ENCODE measurements around the gene BRI3BP. TPM values are rescaled to one million over a fixed set of nuclear protein-coding genes. Genes with fewer than 3 reads are reported as not detected.

The BRI3BP gene
- total RNA-seq, 1 donor = 2.2 TPM

GRCh38 chr12:125023065-125023464 is 29.6 kb downstream of the BRI3BP start:
- no peak overlapping the region for H3K27ac ChIP-seq (ENCODE audit: low read depth, low read length)
- no peak for TF ChIP-seq CTCF (IDR thresholded peaks at IDR 0.05; ENCODE audit: extremely low read depth, low read depth, low read length)
- H3K79me2 ChIP-seq (ENCODE audit: insufficient read depth, low read length) = no peaks in the 10 kb centered on the region
- DNase-seq (ENCODE audit: insufficient read length, low spot score, missing footprints) = peak; percentile 38
- no peak overlapping the region for H3K4me3 ChIP-seq (ENCODE audit: insufficient read depth, low read length)
- H3K4me2 ChIP-seq (ENCODE audit: insufficient read depth, low read length) = no peak overlapping the region
- no peaks in the 10 kb centered on the region for H3K36me3 ChIP-seq (ENCODE audit: insufficient read depth, low read length)
- no peak overlapping the region for H2AFZ ChIP-seq (ENCODE audit: low read length)
- H4K20me1 ChIP-seq (ENCODE audit: insufficient read depth, low read length) = no peaks in the 10 kb centered on the region
- H3K9me3 ChIP-seq (ENCODE audit: low read depth, low read length) = no peaks in the 10 kb centered on the region
- H3K27me3 ChIP-seq (ENCODE audit: insufficient read depth, low read length) = no peaks in the 10 kb centered on the region
- H3K4me1 ChIP-seq (ENCODE audit: insufficient read depth, low read length) = no peaks in the 10 kb centered on the region

GRCh38 chr12:125024949-125025563 is 31.6 kb downstream of the BRI3BP start:
- H3K9me3 ChIP-seq (ENCODE audit: low read depth, low read length) = no peaks in the 10 kb centered on the region
- no peaks in the 10 kb centered on the region for H3K79me2 ChIP-seq (ENCODE audit: insufficient read depth, low read length)
- H4K20me1 ChIP-seq (ENCODE audit: insufficient read depth, low read length) = no peaks in the 10 kb centered on the region
- H3K4me1 ChIP-seq (ENCODE audit: insufficient read depth, low read length) = no peaks in the 10 kb centered on the region
- no peak overlapping the region for H2AFZ ChIP-seq (ENCODE audit: low read length)
- H3K4me3 ChIP-seq (ENCODE audit: insufficient read depth, low read length) = no peak overlapping the region
- no peak overlapping the region for H3K27ac ChIP-seq (ENCODE audit: low read depth, low read length)
- no peaks in the 10 kb centered on the region for H3K36me3 ChIP-seq (ENCODE audit: insufficient read depth, low read length)
- no peak for TF ChIP-seq CTCF (IDR thresholded peaks at IDR 0.05; ENCODE audit: extremely low read depth, low read depth, low read length)
- no peaks in the 10 kb centered on the region for H3K27me3 ChIP-seq (ENCODE audit: insufficient read depth, low read length)
- no peak for DNase-seq (ENCODE audit: insufficient read length, low spot score, missing footprints)
- no peak overlapping the region for H3K4me2 ChIP-seq (ENCODE audit: insufficient read depth, low read length)

GRCh38 chr12:125025606-125026235 is 32.3 kb downstream of the BRI3BP start:
- H4K20me1 ChIP-seq (ENCODE audit: insufficient read depth, low read length) = no peaks in the 10 kb centered on the region
- no peaks in the 10 kb centered on the region for H3K79me2 ChIP-seq (ENCODE audit: insufficient read depth, low read length)
- no peaks in the 10 kb centered on the region for H3K36me3 ChIP-seq (ENCODE audit: insufficient read depth, low read length)
- H3K4me3 ChIP-seq (ENCODE audit: insufficient read depth, low read length) = no peak overlapping the region
- DNase-seq (ENCODE audit: insufficient read length, low spot score, missing footprints) = no peak
- no peak for TF ChIP-seq CTCF (IDR thresholded peaks at IDR 0.05; ENCODE audit: extremely low read depth, low read depth, low read length)
- H3K4me2 ChIP-seq (ENCODE audit: insufficient read depth, low read length) = no peak overlapping the region
- H2AFZ ChIP-seq (ENCODE audit: low read length) = no peak overlapping the region
- H3K4me1 ChIP-seq (ENCODE audit: insufficient read depth, low read length) = no peaks in the 10 kb centered on the region
- H3K27ac ChIP-seq (ENCODE audit: low read depth, low read length) = no peak overlapping the region
- H3K27me3 ChIP-seq (ENCODE audit: insufficient read depth, low read length) = no peaks in the 10 kb centered on the region
- no peaks in the 10 kb centered on the region for H3K9me3 ChIP-seq (ENCODE audit: low read depth, low read length)

DNA sequence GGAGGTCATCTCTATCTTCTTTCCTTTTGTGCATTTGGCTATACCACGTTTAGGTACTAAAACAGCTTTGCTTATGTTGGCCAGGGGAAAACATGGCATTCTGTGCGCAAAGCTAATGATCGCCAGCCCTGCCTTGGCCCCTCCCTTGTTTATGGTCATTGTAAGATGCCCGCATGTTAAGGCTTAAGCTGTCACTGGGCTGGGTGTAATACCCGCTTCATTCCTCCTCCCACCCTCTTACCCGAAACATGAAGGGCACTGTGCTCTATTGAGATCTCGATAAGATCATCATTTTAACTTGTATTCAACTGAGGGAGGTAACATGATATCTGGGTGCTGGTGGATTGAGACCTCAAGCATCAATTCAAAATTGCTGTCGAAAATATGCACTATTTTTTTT is 34.7 kb downstream of the BRI3BP start:
- no peak overlapping the region for H3K27ac ChIP-seq (ENCODE audit: low read depth, low read length)
- no peaks in the 10 kb centered on the region for H3K27me3 ChIP-seq (ENCODE audit: insufficient read depth, low read length)
- H3K9me3 ChIP-seq (ENCODE audit: low read depth, low read length) = no peaks in the 10 kb centered on the region
- H2AFZ ChIP-seq (ENCODE audit: low read length) = no peak overlapping the region
- no peak for DNase-seq (ENCODE audit: insufficient read length, low spot score, missing footprints)
- H3K79me2 ChIP-seq (ENCODE audit: insufficient read depth, low read length) = no peaks in the 10 kb centered on the region
- H3K4me1 ChIP-seq (ENCODE audit: insufficient read depth, low read length) = no peaks in the 10 kb centered on the region
- H4K20me1 ChIP-seq (ENCODE audit: insufficient read depth, low read length) = no peaks in the 10 kb centered on the region
- no peak for TF ChIP-seq CTCF (IDR thresholded peaks at IDR 0.05; ENCODE audit: extremely low read depth, low read depth, low read length)
- H3K36me3 ChIP-seq (ENCODE audit: insufficient read depth, low read length) = no peaks in the 10 kb centered on the region
- no peak overlapping the region for H3K4me2 ChIP-seq (ENCODE audit: insufficient read depth, low read length)
- no peak overlapping the region for H3K4me3 ChIP-seq (ENCODE audit: insufficient read depth, low read length)
